Measurements from ENCODE around the gene EPHA3. TPM values are rescaled to one million over a fixed set of nuclear protein-coding genes. Genes with fewer than 3 reads are reported as not detected.

EPHA3 gene
- total RNA-seq, 1 experiment from 2014 or later: 0.74 TPM

DNA sequence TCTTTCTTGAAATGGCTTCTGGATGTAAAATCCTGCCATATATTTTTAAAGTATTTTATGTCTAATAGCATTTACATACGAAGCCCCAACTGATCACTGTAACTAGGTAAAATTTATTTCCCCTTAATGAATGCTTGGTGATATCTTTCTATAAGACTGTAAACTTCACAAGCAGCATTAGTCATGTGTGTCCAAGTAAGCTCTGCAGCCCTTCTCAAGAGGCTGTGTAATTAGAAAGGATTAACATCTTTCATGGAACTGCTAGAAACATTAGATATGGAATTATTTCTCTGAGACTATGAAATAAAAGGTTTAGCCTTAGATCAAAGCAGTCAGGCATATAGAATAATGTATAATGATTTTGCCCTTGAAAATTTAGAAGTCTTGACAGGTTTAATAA lies 143.3 kb downstream of the EPHA3 start:
- Mint-ChIP-seq H3K27me3 (ENCODE audit: low read depth) (no peaks in the 10 kb centered on the region), H3K4me3 (no peak overlapping the region), H3K27ac (no peak overlapping the region), H3K4me1 (peaks cover 30% of the 10 kb centered on the region), H3K36me3 (no peaks in the 10 kb centered on the region), H3K9me3 (no peaks in the 10 kb centered on the region)
- TF ChIP-seq NR2C2 (CRISPR knock-in tag; IDR thresholded peaks at IDR 0.05): no peak
- TF ChIP-seq PRRX2 (CRISPR knock-in tag; IDR thresholded peaks at IDR 0.05): no peak
- TF ChIP-seq FOXP1 (CRISPR knock-in tag; IDR thresholded peaks at IDR 0.05; ENCODE audit: borderline replicate concordance): no peak
- no peak for TF ChIP-seq EMX1 (CRISPR knock-in tag; IDR thresholded peaks at IDR 0.05)
- TF ChIP-seq GTF2I (CRISPR knock-in tag; conservative IDR thresholded peaks at IDR 0.05): no peak
- no peak for TF ChIP-seq FOXJ3 (CRISPR knock-in tag; IDR thresholded peaks at IDR 0.05; ENCODE audit: borderline replicate concordance)
- no peak for TF ChIP-seq ZNF232 (CRISPR knock-in tag; IDR thresholded peaks at IDR 0.05)
- no peak for TF ChIP-seq ZNF138 (CRISPR knock-in tag; conservative IDR thresholded peaks at IDR 0.05)
- TF ChIP-seq, protein P1, sequence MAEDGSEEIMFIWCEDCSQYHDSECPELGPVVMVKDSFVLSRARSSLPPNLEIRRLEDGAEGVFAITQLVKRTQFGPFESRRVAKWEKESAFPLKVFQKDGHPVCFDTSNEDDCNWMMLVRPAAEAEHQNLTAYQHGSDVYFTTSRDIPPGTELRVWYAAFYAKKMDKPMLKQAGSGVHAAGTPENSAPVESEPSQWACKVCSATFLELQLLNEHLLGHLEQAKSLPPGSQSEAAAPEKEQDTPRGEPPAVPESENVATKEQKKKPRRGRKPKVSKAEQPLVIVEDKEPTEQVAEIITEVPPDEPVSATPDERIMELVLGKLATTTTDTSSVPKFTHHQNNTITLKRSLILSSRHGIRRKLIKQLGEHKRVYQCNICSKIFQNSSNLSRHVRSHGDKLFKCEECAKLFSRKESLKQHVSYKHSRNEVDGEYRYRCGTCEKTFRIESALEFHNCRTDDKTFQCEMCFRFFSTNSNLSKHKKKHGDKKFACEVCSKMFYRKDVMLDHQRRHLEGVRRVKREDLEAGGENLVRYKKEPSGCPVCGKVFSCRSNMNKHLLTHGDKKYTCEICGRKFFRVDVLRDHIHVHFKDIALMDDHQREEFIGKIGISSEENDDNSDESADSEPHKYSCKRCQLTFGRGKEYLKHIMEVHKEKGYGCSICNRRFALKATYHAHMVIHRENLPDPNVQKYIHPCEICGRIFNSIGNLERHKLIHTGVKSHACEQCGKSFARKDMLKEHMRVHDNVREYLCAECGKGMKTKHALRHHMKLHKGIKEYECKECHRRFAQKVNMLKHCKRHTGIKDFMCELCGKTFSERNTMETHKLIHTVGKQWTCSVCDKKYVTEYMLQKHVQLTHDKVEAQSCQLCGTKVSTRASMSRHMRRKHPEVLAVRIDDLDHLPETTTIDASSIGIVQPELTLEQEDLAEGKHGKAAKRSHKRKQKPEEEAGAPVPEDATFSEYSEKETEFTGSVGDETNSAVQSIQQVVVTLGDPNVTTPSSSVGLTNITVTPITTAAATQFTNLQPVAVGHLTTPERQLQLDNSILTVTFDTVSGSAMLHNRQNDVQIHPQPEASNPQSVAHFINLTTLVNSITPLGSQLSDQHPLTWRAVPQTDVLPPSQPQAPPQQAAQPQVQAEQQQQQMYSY (CRISPR knock-in tag; IDR thresholded peaks at IDR 0.05): no peak
- TF ChIP-seq, protein P2, sequence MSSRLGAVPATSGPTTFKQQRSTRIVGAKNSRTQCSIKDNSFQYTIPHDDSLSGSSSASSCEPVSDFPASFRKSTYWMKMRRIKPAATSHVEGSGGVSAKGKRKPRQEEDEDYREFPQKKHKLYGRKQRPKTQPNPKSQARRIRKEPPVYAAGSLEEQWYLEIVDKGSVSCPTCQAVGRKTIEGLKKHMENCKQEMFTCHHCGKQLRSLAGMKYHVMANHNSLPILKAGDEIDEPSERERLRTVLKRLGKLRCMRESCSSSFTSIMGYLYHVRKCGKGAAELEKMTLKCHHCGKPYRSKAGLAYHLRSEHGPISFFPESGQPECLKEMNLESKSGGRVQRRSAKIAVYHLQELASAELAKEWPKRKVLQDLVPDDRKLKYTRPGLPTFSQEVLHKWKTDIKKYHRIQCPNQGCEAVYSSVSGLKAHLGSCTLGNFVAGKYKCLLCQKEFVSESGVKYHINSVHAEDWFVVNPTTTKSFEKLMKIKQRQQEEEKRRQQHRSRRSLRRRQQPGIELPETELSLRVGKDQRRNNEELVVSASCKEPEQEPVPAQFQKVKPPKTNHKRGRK (CRISPR knock-in tag; IDR thresholded peaks at IDR 0.05; ENCODE audit: borderline replicate concordance): no peak
- no peak for DNase-seq (ENCODE audit: low spot score)
- ATAC-seq: no peak
- ChIA-PET CTCF (no interaction called here), POLR2A (no interaction called here)

DNA sequence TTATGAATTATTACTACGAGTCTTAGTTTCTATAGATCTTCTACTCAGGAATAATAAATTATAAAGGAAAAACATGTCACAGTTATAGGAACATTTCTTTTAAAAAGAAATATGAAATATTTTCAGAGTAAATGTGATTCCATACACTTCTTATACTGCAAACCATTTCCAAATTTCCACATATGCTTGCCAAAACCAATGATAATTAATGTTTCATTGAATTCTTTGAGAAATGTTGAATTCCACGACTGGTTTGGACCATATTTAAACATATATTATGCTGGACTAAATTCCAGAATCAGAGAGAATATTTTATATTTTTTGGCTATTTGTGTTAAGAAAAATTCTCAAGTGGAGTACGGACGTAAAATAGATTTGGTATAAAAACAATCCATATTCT lies 144.6 kb downstream of the EPHA3 start:
- DNase-seq (ENCODE audit: low spot score) (no peak), ATAC-seq (no peak)
- ChIA-PET POLR2A (no interaction called here), CTCF (no interaction called here)
- Mint-ChIP-seq H3K9me3 (no peaks in the 10 kb centered on the region), H3K27me3 (ENCODE audit: low read depth) (no peaks in the 10 kb centered on the region), H3K4me1 (peaks cover 18% of the 10 kb centered on the region), H3K4me3 (no peak overlapping the region), H3K27ac (no peak overlapping the region), H3K36me3 (no peaks in the 10 kb centered on the region)
- TF ChIP-seq, protein P3, sequence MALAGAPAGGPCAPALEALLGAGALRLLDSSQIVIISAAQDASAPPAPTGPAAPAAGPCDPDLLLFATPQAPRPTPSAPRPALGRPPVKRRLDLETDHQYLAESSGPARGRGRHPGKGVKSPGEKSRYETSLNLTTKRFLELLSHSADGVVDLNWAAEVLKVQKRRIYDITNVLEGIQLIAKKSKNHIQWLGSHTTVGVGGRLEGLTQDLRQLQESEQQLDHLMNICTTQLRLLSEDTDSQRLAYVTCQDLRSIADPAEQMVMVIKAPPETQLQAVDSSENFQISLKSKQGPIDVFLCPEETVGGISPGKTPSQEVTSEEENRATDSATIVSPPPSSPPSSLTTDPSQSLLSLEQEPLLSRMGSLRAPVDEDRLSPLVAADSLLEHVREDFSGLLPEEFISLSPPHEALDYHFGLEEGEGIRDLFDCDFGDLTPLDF (CRISPR knock-in tag; IDR thresholded peaks at IDR 0.05): no peak
- TF ChIP-seq, protein P4, sequence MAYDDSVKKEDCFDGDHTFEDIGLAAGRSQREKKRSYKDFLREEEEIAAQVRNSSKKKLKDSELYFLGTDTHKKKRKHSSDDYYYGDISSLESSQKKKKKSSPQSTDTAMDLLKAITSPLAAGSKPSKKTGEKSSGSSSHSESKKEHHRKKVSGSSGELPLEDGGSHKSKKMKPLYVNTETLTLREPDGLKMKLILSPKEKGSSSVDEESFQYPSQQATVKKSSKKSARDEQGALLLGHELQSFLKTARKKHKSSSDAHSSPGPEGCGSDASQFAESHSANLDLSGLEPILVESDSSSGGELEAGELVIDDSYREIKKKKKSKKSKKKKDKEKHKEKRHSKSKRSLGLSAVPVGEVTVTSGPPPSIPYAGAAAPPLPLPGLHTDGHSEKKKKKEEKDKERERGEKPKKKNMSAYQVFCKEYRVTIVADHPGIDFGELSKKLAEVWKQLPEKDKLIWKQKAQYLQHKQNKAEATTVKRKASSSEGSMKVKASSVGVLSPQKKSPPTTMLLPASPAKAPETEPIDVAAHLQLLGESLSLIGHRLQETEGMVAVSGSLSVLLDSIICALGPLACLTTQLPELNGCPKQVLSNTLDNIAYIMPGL (CRISPR knock-in tag; IDR thresholded peaks at IDR 0.05): no peak
- TF ChIP-seq, protein P5, sequence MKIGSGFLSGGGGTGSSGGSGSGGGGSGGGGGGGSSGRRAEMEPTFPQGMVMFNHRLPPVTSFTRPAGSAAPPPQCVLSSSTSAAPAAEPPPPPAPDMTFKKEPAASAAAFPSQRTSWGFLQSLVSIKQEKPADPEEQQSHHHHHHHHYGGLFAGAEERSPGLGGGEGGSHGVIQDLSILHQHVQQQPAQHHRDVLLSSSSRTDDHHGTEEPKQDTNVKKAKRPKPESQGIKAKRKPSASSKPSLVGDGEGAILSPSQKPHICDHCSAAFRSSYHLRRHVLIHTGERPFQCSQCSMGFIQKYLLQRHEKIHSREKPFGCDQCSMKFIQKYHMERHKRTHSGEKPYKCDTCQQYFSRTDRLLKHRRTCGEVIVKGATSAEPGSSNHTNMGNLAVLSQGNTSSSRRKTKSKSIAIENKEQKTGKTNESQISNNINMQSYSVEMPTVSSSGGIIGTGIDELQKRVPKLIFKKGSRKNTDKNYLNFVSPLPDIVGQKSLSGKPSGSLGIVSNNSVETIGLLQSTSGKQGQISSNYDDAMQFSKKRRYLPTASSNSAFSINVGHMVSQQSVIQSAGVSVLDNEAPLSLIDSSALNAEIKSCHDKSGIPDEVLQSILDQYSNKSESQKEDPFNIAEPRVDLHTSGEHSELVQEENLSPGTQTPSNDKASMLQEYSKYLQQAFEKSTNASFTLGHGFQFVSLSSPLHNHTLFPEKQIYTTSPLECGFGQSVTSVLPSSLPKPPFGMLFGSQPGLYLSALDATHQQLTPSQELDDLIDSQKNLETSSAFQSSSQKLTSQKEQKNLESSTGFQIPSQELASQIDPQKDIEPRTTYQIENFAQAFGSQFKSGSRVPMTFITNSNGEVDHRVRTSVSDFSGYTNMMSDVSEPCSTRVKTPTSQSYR (CRISPR knock-in tag; IDR thresholded peaks at IDR 0.05): no peak
- TF ChIP-seq, protein P6, sequence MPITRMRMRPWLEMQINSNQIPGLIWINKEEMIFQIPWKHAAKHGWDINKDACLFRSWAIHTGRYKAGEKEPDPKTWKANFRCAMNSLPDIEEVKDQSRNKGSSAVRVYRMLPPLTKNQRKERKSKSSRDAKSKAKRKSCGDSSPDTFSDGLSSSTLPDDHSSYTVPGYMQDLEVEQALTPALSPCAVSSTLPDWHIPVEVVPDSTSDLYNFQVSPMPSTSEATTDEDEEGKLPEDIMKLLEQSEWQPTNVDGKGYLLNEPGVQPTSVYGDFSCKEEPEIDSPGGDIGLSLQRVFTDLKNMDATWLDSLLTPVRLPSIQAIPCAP (CRISPR knock-in tag; IDR thresholded peaks at IDR 0.05): no peak
- TF ChIP-seq, protein P7, sequence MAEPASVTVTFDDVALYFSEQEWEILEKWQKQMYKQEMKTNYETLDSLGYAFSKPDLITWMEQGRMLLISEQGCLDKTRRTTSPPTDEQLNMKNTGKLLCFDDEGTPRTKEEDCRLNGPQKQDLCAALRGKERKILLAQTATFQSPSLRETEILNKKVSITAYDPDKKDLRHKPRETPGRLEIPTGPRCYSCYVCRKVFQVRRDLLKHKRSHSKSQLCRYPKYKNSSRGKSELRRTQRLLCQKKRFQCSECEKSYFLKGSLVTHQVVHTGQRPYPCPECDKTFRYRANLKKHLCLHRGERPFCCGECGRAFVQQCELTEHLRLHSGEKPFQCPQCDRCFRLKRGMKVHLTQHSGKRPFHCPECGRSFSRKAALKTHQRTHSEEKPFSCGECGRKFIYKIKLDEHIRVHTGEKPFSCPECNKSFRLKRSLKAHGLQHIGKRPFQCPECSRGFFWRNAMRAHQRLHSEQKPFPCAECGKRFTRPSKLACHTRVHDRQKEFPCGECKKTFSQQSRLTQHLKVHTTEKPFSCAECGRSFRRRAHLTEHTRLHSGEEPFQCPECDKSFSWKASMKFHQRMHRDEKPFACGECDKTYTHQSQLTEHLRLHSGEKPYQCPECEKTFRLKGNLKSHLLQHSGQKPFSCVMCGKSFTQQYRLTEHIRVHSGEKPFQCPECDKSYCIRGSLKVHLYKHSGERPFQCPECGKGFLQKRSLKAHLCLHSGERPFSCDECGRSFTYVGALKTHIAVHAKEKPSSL (CRISPR knock-in tag; conservative IDR thresholded peaks at IDR 0.05): no peak
- TF ChIP-seq HMGA2 (CRISPR knock-in tag; IDR thresholded peaks at IDR 0.05) (no peak), ESRRA (CRISPR knock-in tag; IDR thresholded peaks at IDR 0.05; ENCODE audit: borderline replicate concordance) (no peak)

All from WTC11 (cell line).